Right lobe of liver (tissue), 6 donors: ENCODE results near the gene KIF19. TPM values are rescaled to one million over a fixed set of nuclear protein-coding genes. Genes with fewer than 3 reads are reported as not detected.
A peak's percentile ranks its signal among the peaks of the same experiment; 100 is the strongest.

Source experiments
- ATAC-seq, 4 donors: fragments of 200-7000 bp; cut with Tn5 transposase; one replicate each; pipeline ENCODE4 v1.9.1; 2020; ENCODE audit warnings: mild to moderate bottlenecking in 4 of 4, moderate library complexity in 4 of 4
- DNase-seq, 3 donors: peaks; one replicate each; pipeline ENCODE4 v3.0.0-alpha.2; 2020
- H3K27ac ChIP-seq, 3 donors: fragments of 200-600 bp; one replicate each; pipeline ENCODE4 v1.8.0; 2022
- H3K27me3 ChIP-seq, 2 donors: fragments of 200-600 bp; one replicate each; pipeline ENCODE4 v1.8.0; 2022
- H3K36me3 ChIP-seq, 4 donors: fragments of 200-600 bp; sonication (generic) in 1 of 4; one replicate each; pipeline versions ENCODE4 v1.5.1 to v1.8.0; 2017 to 2022; ENCODE audit warnings: control low read depth in 1 of 4
- H3K4me1 ChIP-seq, 4 donors: fragments of 200-600 bp; sonication (generic) in 1 of 4; one replicate each; pipeline versions ENCODE4 v1.5.1 to v1.8.0; 2017 to 2022; ENCODE audit warnings: control low read depth in 1 of 4
- H3K4me3 ChIP-seq, 3 donors: fragments of 200-600 bp; one replicate each; pipeline ENCODE4 v1.8.0; 2022
- H3K9me3 ChIP-seq, 4 donors: fragments of 200-600 bp; sonication (generic) in 1 of 4; one replicate each; pipeline versions ENCODE4 v1.5.1 to v1.8.0; 2017 to 2022; ENCODE audit warnings: control low read depth in 1 of 4
- CTCF ChIP-seq, 4 donors: fragments of 200-600 bp in 3 of 4; fragments of 450-650 bp in 1 of 4; IDR thresholded peaks; one replicate each; pipeline versions ENCODE4 v1.5.1 to v1.8.0; 2016 to 2022; ENCODE audit warnings: antibody characterized with exemption in 4 of 4, mild to moderate bottlenecking in 2 of 4
- POLR2A ChIP-seq: fragments of 450-650 bp; IDR thresholded peaks from one replicate; pipeline ENCODE4 v1.6.1; 2017; ENCODE audit warnings: antibody characterized with exemption, mild to moderate bottlenecking
- WGBS: methylation state at CpG from one replicate; pipeline ENCODE4 v1.1.6; 2018; ENCODE audit warnings: low coverage, low lambda C conversion rate; ENCODE audit not compliant: insufficient coverage; ENCODE audit errors: missing lambda C conversion rate; 5-methylcytosine and 5-hydroxymethylcytosine counted together
- intact Hi-C, 2 donors: fragments of 100-400 bp; cut with DNase I; formaldehyde crosslinking; loops; one replicate each; pipeline versions ENCODE4 v1.11.2 to v1.14.1; 2022
- total RNA-seq, 6 experiments: library from RNA; depleted of rRNA in 2 of 6; stranded (reverse); fragments of >200 nt in 2 of 6; fragmentation: NEBNext Ultra II Directional in 3 of 6; extraction: Animal tissue kit (Norgen Biotek cat#: 25700) in 3 of 6; gene quantifications; one replicate each; pipeline versions ENCODE4 v1.1.0 to v1.2.4, GENCODE V29; 2016 to 2023
- donor health status: DM: no; HTN: yes; CAD: no.
- donor health status: DM: no; HTN: no; CAD: no.
- donor health status: DM: no; HTN: no; CAD: no.
- donor health status: DM: no; HTN: yes; CAD: no.
- donor health status: DM: no; HTN: yes; CAD: no.

The KIF19 gene
- total RNA-seq, 6 experiments from 2014 or later: 0.31 to 1.1 (median 0.64) TPM

GRCh38 chr17:74343121-74343520 is 17.1 kb downstream of the KIF19 start:
- DNase-seq (no peak), ATAC-seq (no peak)
- Histone ChIP-seq H3K4me3 (no peak overlapping the region), H3K27ac (no peak overlapping the region), H3K27me3 (no peaks in the 10 kb centered on the region), H3K36me3 (no peaks in the 10 kb centered on the region), H3K4me1 (no peaks in the 10 kb centered on the region), H3K9me3 (no peaks in the 10 kb centered on the region)
- intact Hi-C loops: no loop called here
- TF ChIP-seq POLR2A: no peak
- no peak for TF ChIP-seq CTCF (IDR thresholded peaks at IDR 0.05)
- WGBS: 69% methylated on average over 4 of the region's 8 CpGs

DNA sequence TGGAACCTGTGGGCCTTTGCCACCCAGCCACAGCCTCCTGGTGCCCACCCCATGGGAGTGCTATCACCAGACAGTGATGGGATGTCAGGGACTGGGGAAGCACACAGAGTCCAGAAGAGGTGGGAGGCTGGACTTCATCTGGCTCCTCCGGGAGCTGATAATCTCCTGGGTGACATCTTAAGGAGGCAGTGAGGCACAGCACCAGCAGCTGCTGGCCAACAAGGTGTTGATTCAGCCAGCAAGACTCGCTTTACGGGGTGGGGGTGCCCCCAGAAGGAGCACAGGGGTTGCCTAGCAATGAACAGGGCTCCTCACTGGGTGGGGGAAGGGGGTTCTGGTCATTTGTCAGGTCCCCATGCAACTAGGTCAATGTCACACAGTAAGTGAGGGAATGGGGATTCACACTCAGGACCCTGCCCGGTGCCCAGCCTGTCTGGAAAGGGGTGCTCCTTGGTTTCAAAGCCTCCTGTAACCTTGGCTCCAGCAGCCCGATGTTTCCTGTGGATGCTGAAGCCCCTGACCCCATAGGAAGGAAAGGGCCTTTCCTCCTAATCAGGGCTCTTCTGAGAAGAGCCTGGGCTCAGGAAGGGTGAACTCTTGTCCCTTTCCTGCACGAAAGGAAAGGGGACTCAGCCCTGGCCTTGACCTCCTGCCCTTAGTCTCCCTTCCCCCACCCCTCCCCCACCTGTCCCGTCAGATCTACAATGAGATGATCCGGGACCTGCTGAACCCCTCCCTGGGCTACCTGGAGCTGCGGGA is 17.7 kb downstream of the KIF19 start:
- 32% methylated on average over 3 of the region's 9 CpGs for WGBS
- no peaks in the 10 kb centered on the region for H3K4me1 ChIP-seq
- DNase-seq (no peak), ATAC-seq (peak in 3 of 4 donors; percentile 28 to 35 (median 32))
- no peaks in the 10 kb centered on the region for H3K9me3 ChIP-seq
- no peaks in the 10 kb centered on the region for H3K36me3 ChIP-seq
- H3K4me3 ChIP-seq: no peak overlapping the region
- TF ChIP-seq CTCF (IDR thresholded peaks at IDR 0.05): no peak
- no peak for TF ChIP-seq POLR2A
- no peaks in the 10 kb centered on the region for H3K27me3 ChIP-seq
- intact Hi-C loops: no loop called here
- H3K27ac ChIP-seq: no peak overlapping the region

- Histone ChIP-seq H3K4me3 (no peak overlapping the region), H3K27me3 (no peaks in the 10 kb centered on the region), H3K9me3 (no peaks in the 10 kb centered on the region), H3K27ac (no peak overlapping the region), H3K4me1 (no peaks in the 10 kb centered on the region), H3K36me3 (no peaks in the 10 kb centered on the region)
- ATAC-seq (no peak), DNase-seq (no peak)
- intact Hi-C loops: no loop called here
- TF ChIP-seq CTCF (IDR thresholded peaks at IDR 0.05): no peak
- TF ChIP-seq POLR2A: no peak
- no CpG with 5 or more reads among the region's 21 CpGs for WGBS
These were observed 18.6 kb downstream of the KIF19 start for GRCh38 chr17:74344658-74345057.

DNA sequence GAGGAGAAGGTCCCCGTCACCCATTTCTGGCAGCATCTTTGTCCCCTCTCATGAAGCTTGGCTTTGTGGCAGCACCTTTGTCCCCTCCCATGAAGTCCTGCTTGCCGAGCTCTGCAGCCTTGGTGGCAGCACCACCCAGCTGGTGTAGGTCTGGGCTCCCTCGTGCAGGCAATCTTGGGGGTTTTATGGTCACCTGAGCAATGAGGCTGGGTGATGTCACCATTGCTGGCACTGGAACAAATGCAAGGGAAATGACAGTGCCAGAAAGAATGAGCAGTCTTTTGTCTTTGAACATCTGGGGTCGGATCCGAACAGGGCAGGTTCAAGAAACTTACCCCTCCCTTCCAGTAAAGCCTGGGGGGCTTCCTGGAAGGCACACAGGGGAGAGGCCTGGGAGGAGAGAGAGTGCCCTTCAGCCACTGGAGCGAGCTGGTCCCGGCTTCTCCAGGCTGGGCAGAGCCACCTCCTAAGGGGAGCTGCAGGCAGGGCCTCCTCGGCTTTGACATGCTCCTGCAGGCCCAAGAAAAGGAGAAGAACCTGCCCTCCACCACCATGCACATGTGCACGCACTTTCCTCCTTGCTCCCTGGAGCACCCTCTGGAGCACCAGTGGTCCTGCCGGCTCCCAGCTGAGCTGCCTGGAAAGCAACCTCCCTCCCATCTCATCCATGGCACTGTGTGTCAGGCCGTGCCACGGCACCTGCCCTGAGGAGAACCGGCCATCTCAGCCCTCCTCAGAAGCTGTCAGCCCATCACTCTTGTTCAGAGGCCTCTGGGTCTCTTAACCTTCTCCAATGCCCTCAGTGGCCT is 19.6 kb downstream of the KIF19 start:
- Histone ChIP-seq H3K4me1 (no peaks in the 10 kb centered on the region), H3K27me3 (no peaks in the 10 kb centered on the region), H3K27ac (no peak overlapping the region), H3K4me3 (no peak overlapping the region), H3K36me3 (no peaks in the 10 kb centered on the region), H3K9me3 (no peaks in the 10 kb centered on the region)
- ATAC-seq (no peak), DNase-seq (no peak)
- 52% methylated on average over 4 of the region's 13 CpGs for WGBS
- TF ChIP-seq POLR2A: no peak
- no peak for TF ChIP-seq CTCF (IDR thresholded peaks at IDR 0.05)
- intact Hi-C loops: no loop called here
